Thoracic aorta (tissue), 2 donors: Measurements from ENCODE around the gene PPP1R14B. TPM values are rescaled to one million over a fixed set of nuclear protein-coding genes. Genes with fewer than 3 reads are reported as not detected.

ENCODE experiments used
- ATAC-seq: fragments of 150-250 bp; one replicate; pipeline ENCODE4 v1.8.0; 2017; ENCODE audit warnings: low read depth; ENCODE audit not compliant: insufficient number of reproducible peaks, low FRiP score
- DNase-seq: peaks from one replicate; pipeline ENCODE4 v3.0.0-alpha.2; 2020; ENCODE audit warnings: low spot score
- H3K27ac ChIP-seq, 2 donors: fragments of 200-600 bp; sonication (generic); 1 replicate in 1 of 2; 2 replicates in 1 of 2; pipeline ENCODE4 v1.5.1; 2016; ENCODE audit warnings: mild to moderate bottlenecking in 2 of 2, moderate library complexity in 2 of 2
- H3K27me3 ChIP-seq: fragments of 200-600 bp; sonication (generic); replicated peaks from 2 replicates; pipeline ENCODE4 v1.6.0; 2016; ENCODE audit warnings: mild to moderate bottlenecking; ENCODE audit not compliant: insufficient read depth
- H3K36me3 ChIP-seq: fragments of 200-600 bp; sonication (generic); one replicate; pipeline ENCODE4 v1.5.1; 2016
- H3K4me1 ChIP-seq, 2 donors: fragments of 200-600 bp; sonication (generic); 1 replicate in 1 of 2; 2 replicates in 1 of 2; pipeline versions ENCODE4 v1.5.1 to v1.6.0; 2016; ENCODE audit warnings: low read depth in 2 of 2, mild to moderate bottlenecking in 1 of 2; ENCODE audit not compliant: control insufficient read depth in 1 of 2
- H3K4me3 ChIP-seq: fragments of 200-600 bp; sonication (generic); 2 replicates; pipeline ENCODE4 v1.5.1; 2016; ENCODE audit warnings: mild to moderate bottlenecking
- H3K9me3 ChIP-seq: fragments of 200-600 bp; sonication (generic); 2 replicates; pipeline ENCODE4 v1.5.1; 2016
- CTCF ChIP-seq: fragments of 200-600 bp; sonication (generic); IDR thresholded peaks from one replicate; pipeline ENCODE4 v1.5.1; 2019; ENCODE audit warnings: antibody characterized with exemption
- total RNA-seq, 2 donors: library from RNA; depleted of rRNA; stranded (reverse); fragments of >200 nt; gene quantifications; one replicate each; pipeline versions ENCODE4 v1.1.0 to v1.2.3, GENCODE V29; 2016

PPP1R14B gene
- total RNA-seq, 2 donors from 2014 or later = 75.3 to 122 TPM

GRCh38 chr11:64258356-64258755 lies 11.6 kb upstream of the PPP1R14B start:
- Histone ChIP-seq H3K9me3 (no peaks in the 10 kb centered on the region), H3K4me1 (peaks cover under 1 to 6% of the 10 kb centered on the region in 2 donors), H3K4me3 (no peak overlapping the region), H3K27me3 (no peaks in the 10 kb centered on the region), H3K27ac (no peak overlapping the region), H3K36me3 (peaks cover 56% of the 10 kb centered on the region)
- no peak for TF ChIP-seq CTCF
- ATAC-seq (no peak), DNase-seq (no peak)

GRCh38 chr11:64256300-64256699 lies 9.6 kb upstream of the PPP1R14B start:
- Histone ChIP-seq H3K36me3 (peaks cover 35% of the 10 kb centered on the region), H3K27me3 (no peaks in the 10 kb centered on the region), H3K9me3 (no peaks in the 10 kb centered on the region), H3K4me3 (no peak overlapping the region), H3K4me1 (peaks cover 14 to 23% of the 10 kb centered on the region in 2 donors), H3K27ac (no peak overlapping the region)
- DNase-seq = no peak
- TF ChIP-seq CTCF = no peak
- no peak for ATAC-seq

GRCh38 chr11:64255135-64256128 lies 8.7 kb upstream of the PPP1R14B start:
- TF ChIP-seq CTCF = no peak
- Histone ChIP-seq H3K4me1 (peaks cover 19 to 30% of the 10 kb centered on the region in 2 donors), H3K4me3 (no peak overlapping the region), H3K27ac (no peak overlapping the region), H3K36me3 (peaks cover 35% of the 10 kb centered on the region), H3K27me3 (no peaks in the 10 kb centered on the region), H3K9me3 (no peaks in the 10 kb centered on the region)
- DNase-seq (no peak), ATAC-seq (no peak)

GRCh38 chr11:64254326-64254725 lies 7.6 kb upstream of the PPP1R14B start:
- no peak for TF ChIP-seq CTCF
- ATAC-seq (no peak), DNase-seq (no peak)
- no peak overlapping the region for H3K4me3 ChIP-seq
- H3K27ac ChIP-seq = no peak overlapping the region
- no peaks in the 10 kb centered on the region for H3K27me3 ChIP-seq
- no peaks in the 10 kb centered on the region for H3K9me3 ChIP-seq
- H3K4me1 ChIP-seq = peaks cover 19 to 31% of the 10 kb centered on the region in 2 donors
- H3K36me3 ChIP-seq = peaks cover 28% of the 10 kb centered on the region

GRCh38 chr11:64253481-64253880 lies 6.7 kb upstream of the PPP1R14B start:
- H3K36me3 ChIP-seq = peaks cover 21% of the 10 kb centered on the region
- H3K27ac ChIP-seq = peak overlapping the region in 1 of 2 donors; percentile 61
- H3K4me1 ChIP-seq = peaks cover 19 to 31% of the 10 kb centered on the region in 2 donors
- H3K4me3 ChIP-seq = no peak overlapping the region
- TF ChIP-seq CTCF = no peak
- no peaks in the 10 kb centered on the region for H3K9me3 ChIP-seq
- no peaks in the 10 kb centered on the region for H3K27me3 ChIP-seq
- no peak for ATAC-seq
- DNase-seq = no peak
